GM23338 (cell line): ENCODE data around the gene ZNF331. TPM values are rescaled to one million over a fixed set of nuclear protein-coding genes. Genes with fewer than 3 reads are reported as not detected.

Experiments
- ATAC-seq: fragments of 200-7000 bp; cut with Tn5 transposase; 3 replicates; pipeline ENCODE4 v1.9.1; 2020
- DNase-seq: peaks from one replicate; pipeline ENCODE4 v3.0.0-alpha.2; 2015; ENCODE audit warnings: low spot score
- H2AFZ ChIP-seq: fragments of 200-600 bp; sonication (generic); 2 replicates; pipeline ENCODE4 v1.8.0; 2016; ENCODE audit warnings: antibody characterized with exemption, mild to moderate bottlenecking, moderate library complexity
- H3F3A ChIP-seq: fragments of 200-600 bp; sonication (generic); replicated peaks from 2 replicates; pipeline ENCODE4 v1.8.0; 2017; ENCODE audit warnings: antibody characterized with exemption, mixed run types, low read depth
- H3K27ac ChIP-seq: fragments of 200-600 bp; sonication (generic); 2 replicates; pipeline ENCODE4 v1.6.1; 2016; ENCODE audit warnings: low read depth
- H3K27me3 ChIP-seq: fragments of 200-600 bp; sonication (generic); 2 replicates; pipeline ENCODE4 v1.8.0; 2016; ENCODE audit warnings: mild to moderate bottlenecking, mixed run types, moderate library complexity; ENCODE audit not compliant: insufficient read depth
- H3K36me3 ChIP-seq: fragments of 200-600 bp; sonication (generic); 2 replicates; pipeline ENCODE4 v1.8.0; 2016; ENCODE audit warnings: mild to moderate bottlenecking; ENCODE audit not compliant: insufficient read depth
- H3K4me1 ChIP-seq: fragments of 200-600 bp; sonication (generic); 2 replicates; pipeline ENCODE4 v1.8.0; 2016; ENCODE audit warnings: mild to moderate bottlenecking, moderate library complexity; ENCODE audit not compliant: insufficient read depth
- H3K4me2 ChIP-seq: fragments of 200-600 bp; sonication (generic); 2 replicates; pipeline ENCODE4 v1.7.1; 2017; ENCODE audit warnings: mixed run types
- H3K4me3 ChIP-seq: fragments of 200-600 bp; sonication (generic); 2 replicates; pipeline ENCODE4 v1.6.1; 2016; ENCODE audit warnings: mixed run types
- H3K79me2 ChIP-seq: fragments of 200-600 bp; sonication (generic); replicated peaks from 2 replicates; pipeline ENCODE4 v1.8.0; 2017; ENCODE audit warnings: mild to moderate bottlenecking; ENCODE audit not compliant: insufficient read depth
- H3K9me2 ChIP-seq: fragments of 200-600 bp; sonication (generic); 2 replicates; pipeline ENCODE4 v1.8.0; 2017; ENCODE audit not compliant: insufficient read depth
- H4K20me1 ChIP-seq: fragments of 200-600 bp; sonication (generic); replicated peaks from 2 replicates; pipeline ENCODE4 v1.8.0; 2017; ENCODE audit warnings: mild to moderate bottlenecking; ENCODE audit not compliant: insufficient read depth
- H3K27ac Mint-ChIP-seq: 2 replicates; pipeline ENCODE4 v1.8.0; 2020; ENCODE audit warnings: inconsistent platforms, mild to moderate bottlenecking, moderate library complexity, mixed read lengths
- H3K27me3 Mint-ChIP-seq: 3 replicates; pipeline ENCODE4 v1.8.0; 2022; ENCODE audit warnings: low read depth, mild to moderate bottlenecking, moderate library complexity, mixed read lengths, inconsistent platforms; ENCODE audit not compliant: insufficient read depth, poor library complexity
- H3K36me3 Mint-ChIP-seq: 3 replicates; pipeline ENCODE4 v1.8.0; 2021; ENCODE audit warnings: low read depth, mild to moderate bottlenecking, inconsistent platforms, moderate library complexity, mixed read lengths
- H3K4me1 Mint-ChIP-seq: 3 replicates; pipeline ENCODE4 v1.8.0; 2020; ENCODE audit warnings: mild to moderate bottlenecking, inconsistent platforms, mixed read lengths
- H3K4me3 Mint-ChIP-seq: 3 replicates; pipeline ENCODE4 v1.8.0; 2021; ENCODE audit warnings: moderate library complexity, mild to moderate bottlenecking, inconsistent platforms, mixed read lengths
- H3K9me3 Mint-ChIP-seq: 3 replicates; pipeline ENCODE4 v1.8.0; 2020; ENCODE audit warnings: moderate library complexity, mild to moderate bottlenecking, inconsistent platforms, mixed read lengths
- CREB1 ChIP-seq: fragments of 250-450 bp; sonication (Bioruptor Pico); IDR thresholded peaks from 2 replicates; pipeline ENCODE4 v1.5.0; 2020; ENCODE audit warnings: low read depth, mild to moderate bottlenecking, moderate library complexity
- EZH2 ChIP-seq: fragments of 200-600 bp; sonication (generic); IDR thresholded peaks from one replicate; pipeline ENCODE4 v1.8.0; 2017; ENCODE audit warnings: antibody characterized with exemption, mild to moderate bottlenecking, low read depth; ENCODE audit not compliant: unreplicated experiment
- JUNB ChIP-seq: IDR thresholded peaks from one replicate; pipeline ENCODE4 v1.6.1; 2016; ENCODE audit warnings: antibody characterized with exemption; ENCODE audit not compliant: unreplicated experiment
- ZNF114 ChIP-seq: fragments of 250-450 bp; sonication (Bioruptor Pico); IDR thresholded peaks from 2 replicates; pipeline ENCODE4 v1.5.0; 2020; ENCODE audit warnings: mild to moderate bottlenecking, moderate library complexity
- polyA plus RNA-seq: library from polyadenylated mRNA; unstranded; fragments of >200 nt; fragmentation: Nextera tagmentation; extraction: Ambion mirVana; gene quantifications from 2 replicates; pipeline ENCODE4 v1.2.1, GENCODE V29; 2016
- total RNA-seq: library from RNA; depleted of rRNA; stranded (reverse); fragments of >200 nt; shearing (Covaris generic); gene quantifications from 2 replicates; pipeline ENCODE4 v1.2.3, GENCODE V29; 2014
- TF ChIP-seq, protein P1 (sequence below): fragments of 250-450 bp; sonication (Bioruptor Pico); IDR thresholded peaks from 2 replicates; pipeline ENCODE4 v1.5.0; 2020; ENCODE audit warnings: mild to moderate bottlenecking, moderate library complexity
- TF ChIP-seq, protein P2 (sequence below), 2 experiments: fragments of 200-600 bp in 1 of 2; sonication (generic) in 1 of 2; conservative IDR thresholded peaks; 2 replicates each; pipeline versions ENCODE4 v1.5.1 to v1.6.1; 2016 to 2017; ENCODE audit warnings: antibody characterized with exemption in 2 of 2, low read depth in 2 of 2, mild to moderate bottlenecking in 2 of 2, moderate library complexity in 1 of 2
- TF ChIP-seq, protein P3 (sequence below): IDR thresholded peaks from one replicate; pipeline ENCODE4 v1.6.1; 2018; ENCODE audit warnings: antibody characterized with exemption; ENCODE audit not compliant: unreplicated experiment

Gene ZNF331
- total and polyA plus RNA-seq, 2 experiments from 2014 or later = 36.2 to 46.5 TPM

DNA sequence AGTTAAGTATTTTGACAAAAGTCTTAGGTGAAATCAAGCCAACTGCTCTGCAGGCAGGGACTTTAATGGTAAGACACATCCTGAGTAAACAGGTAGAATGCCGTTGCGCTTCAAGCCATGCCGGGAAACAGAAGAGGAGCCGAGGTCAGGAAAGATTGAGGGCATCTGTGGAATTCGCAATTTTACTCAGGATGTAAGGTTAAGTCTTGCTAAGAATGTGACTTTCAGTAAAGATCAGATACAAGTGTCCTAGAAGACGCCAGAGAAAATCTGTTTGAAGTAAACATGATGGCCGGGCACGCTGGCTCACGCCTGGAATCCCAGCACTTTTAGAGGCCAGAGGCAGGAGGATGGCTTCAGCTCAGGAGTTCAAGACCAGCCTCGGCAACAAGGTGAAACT, 60.4 kb downstream of the ZNF331 start:
- H3K4me2 ChIP-seq = no peak overlapping the region
- H3K27me3 ChIP-seq = no peaks in the 10 kb centered on the region
- Mint-ChIP-seq H3K4me1 (peaks cover 25% of the 10 kb centered on the region), H3K27me3 (peaks cover 12% of the 10 kb centered on the region), H3K27ac (no peak overlapping the region; the same call in 1 of the 2 replicates), H3K9me3 (peaks cover 8% of the 10 kb centered on the region; the same call in 1 of the 3 replicates), H3K4me3 (no peak overlapping the region), H3K36me3 (no peaks in the 10 kb centered on the region)
- ATAC-seq = no peak
- no peaks in the 10 kb centered on the region; the same call in 1 of the 2 replicates for H3K79me2 ChIP-seq
- no peaks in the 10 kb centered on the region for H4K20me1 ChIP-seq
- no peaks in the 10 kb centered on the region; the same call in 1 of the 2 replicates for H3K9me2 ChIP-seq
- TF ChIP-seq, protein P1, sequence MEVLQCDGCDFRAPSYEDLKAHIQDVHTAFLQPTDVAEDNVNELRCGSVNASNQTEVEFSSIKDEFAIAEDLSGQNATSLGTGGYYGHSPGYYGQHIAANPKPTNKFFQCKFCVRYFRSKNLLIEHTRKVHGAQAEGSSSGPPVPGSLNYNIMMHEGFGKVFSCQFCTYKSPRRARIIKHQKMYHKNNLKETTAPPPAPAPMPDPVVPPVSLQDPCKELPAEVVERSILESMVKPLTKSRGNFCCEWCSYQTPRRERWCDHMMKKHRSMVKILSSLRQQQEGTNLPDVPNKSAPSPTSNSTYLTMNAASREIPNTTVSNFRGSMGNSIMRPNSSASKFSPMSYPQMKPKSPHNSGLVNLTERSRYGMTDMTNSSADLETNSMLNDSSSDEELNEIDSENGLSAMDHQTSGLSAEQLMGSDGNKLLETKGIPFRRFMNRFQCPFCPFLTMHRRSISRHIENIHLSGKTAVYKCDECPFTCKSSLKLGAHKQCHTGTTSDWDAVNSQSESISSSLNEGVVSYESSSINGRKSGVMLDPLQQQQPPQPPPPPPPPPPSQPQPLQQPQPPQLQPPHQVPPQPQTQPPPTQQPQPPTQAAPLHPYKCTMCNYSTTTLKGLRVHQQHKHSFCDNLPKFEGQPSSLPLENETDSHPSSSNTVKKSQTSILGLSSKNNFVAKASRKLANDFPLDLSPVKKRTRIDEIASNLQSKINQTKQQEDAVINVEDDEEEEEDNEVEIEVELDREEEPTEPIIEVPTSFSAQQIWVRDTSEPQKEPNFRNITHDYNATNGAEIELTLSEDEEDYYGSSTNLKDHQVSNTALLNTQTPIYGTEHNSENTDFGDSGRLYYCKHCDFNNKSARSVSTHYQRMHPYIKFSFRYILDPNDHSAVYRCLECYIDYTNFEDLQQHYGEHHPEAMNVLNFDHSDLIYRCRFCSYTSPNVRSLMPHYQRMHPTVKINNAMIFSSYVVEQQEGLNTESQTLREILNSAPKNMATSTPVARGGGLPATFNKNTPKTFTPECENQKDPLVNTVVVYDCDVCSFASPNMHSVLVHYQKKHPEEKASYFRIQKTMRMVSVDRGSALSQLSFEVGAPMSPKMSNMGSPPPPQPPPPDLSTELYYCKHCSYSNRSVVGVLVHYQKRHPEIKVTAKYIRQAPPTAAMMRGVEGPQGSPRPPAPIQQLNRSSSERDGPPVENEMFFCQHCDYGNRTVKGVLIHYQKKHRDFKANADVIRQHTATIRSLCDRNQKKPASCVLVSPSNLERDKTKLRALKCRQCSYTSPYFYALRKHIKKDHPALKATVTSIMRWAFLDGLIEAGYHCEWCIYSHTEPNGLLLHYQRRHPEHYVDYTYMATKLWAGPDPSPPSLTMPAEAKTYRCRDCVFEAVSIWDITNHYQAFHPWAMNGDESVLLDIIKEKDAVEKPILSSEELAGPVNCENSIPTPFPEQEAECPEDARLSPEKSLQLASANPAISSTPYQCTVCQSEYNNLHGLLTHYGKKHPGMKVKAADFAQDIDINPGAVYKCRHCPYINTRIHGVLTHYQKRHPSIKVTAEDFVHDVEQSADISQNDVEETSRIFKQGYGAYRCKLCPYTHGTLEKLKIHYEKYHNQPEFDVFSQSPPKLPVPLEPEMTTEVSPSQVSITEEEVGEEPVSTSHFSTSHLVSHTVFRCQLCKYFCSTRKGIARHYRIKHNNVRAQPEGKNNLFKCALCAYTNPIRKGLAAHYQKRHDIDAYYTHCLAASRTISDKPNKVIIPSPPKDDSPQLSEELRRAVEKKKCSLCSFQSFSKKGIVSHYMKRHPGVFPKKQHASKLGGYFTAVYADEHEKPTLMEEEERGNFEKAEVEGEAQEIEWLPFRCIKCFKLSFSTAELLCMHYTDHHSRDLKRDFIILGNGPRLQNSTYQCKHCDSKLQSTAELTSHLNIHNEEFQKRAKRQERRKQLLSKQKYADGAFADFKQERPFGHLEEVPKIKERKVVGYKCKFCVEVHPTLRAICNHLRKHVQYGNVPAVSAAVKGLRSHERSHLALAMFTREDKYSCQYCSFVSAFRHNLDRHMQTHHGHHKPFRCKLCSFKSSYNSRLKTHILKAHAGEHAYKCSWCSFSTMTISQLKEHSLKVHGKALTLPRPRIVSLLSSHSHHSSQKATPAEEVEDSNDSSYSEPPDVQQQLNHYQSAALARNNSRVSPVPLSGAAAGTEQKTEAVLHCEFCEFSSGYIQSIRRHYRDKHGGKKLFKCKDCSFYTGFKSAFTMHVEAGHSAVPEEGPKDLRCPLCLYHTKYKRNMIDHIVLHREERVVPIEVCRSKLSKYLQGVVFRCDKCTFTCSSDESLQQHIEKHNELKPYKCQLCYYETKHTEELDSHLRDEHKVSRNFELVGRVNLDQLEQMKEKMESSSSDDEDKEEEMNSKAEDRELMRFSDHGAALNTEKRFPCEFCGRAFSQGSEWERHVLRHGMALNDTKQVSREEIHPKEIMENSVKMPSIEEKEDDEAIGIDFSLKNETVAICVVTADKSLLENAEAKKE (CRISPR knock-in tag) = no peak
- TF ChIP-seq, protein P2, sequence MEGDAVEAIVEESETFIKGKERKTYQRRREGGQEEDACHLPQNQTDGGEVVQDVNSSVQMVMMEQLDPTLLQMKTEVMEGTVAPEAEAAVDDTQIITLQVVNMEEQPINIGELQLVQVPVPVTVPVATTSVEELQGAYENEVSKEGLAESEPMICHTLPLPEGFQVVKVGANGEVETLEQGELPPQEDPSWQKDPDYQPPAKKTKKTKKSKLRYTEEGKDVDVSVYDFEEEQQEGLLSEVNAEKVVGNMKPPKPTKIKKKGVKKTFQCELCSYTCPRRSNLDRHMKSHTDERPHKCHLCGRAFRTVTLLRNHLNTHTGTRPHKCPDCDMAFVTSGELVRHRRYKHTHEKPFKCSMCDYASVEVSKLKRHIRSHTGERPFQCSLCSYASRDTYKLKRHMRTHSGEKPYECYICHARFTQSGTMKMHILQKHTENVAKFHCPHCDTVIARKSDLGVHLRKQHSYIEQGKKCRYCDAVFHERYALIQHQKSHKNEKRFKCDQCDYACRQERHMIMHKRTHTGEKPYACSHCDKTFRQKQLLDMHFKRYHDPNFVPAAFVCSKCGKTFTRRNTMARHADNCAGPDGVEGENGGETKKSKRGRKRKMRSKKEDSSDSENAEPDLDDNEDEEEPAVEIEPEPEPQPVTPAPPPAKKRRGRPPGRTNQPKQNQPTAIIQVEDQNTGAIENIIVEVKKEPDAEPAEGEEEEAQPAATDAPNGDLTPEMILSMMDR (conservative IDR thresholded peaks at IDR 0.05; ENCODE audit: low read depth in 2 of 2) = no peak
- TF ChIP-seq EZH2 (no peak), ZNF114 (CRISPR knock-in tag) (no peak), CREB1 (CRISPR knock-in tag) (no peak), JUNB (no peak)
- TF ChIP-seq, protein P3, sequence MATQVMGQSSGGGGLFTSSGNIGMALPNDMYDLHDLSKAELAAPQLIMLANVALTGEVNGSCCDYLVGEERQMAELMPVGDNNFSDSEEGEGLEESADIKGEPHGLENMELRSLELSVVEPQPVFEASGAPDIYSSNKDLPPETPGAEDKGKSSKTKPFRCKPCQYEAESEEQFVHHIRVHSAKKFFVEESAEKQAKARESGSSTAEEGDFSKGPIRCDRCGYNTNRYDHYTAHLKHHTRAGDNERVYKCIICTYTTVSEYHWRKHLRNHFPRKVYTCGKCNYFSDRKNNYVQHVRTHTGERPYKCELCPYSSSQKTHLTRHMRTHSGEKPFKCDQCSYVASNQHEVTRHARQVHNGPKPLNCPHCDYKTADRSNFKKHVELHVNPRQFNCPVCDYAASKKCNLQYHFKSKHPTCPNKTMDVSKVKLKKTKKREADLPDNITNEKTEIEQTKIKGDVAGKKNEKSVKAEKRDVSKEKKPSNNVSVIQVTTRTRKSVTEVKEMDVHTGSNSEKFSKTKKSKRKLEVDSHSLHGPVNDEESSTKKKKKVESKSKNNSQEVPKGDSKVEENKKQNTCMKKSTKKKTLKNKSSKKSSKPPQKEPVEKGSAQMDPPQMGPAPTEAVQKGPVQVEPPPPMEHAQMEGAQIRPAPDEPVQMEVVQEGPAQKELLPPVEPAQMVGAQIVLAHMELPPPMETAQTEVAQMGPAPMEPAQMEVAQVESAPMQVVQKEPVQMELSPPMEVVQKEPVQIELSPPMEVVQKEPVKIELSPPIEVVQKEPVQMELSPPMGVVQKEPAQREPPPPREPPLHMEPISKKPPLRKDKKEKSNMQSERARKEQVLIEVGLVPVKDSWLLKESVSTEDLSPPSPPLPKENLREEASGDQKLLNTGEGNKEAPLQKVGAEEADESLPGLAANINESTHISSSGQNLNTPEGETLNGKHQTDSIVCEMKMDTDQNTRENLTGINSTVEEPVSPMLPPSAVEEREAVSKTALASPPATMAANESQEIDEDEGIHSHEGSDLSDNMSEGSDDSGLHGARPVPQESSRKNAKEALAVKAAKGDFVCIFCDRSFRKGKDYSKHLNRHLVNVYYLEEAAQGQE = no peak
- peaks cover 39% of the 10 kb centered on the region for H3F3A ChIP-seq
- no peaks in the 10 kb centered on the region for H3K36me3 ChIP-seq
- peak overlapping the region; percentile 99 for H3K27ac ChIP-seq
- H2AFZ ChIP-seq = no peak overlapping the region
- no peak for DNase-seq
- no peak overlapping the region for H3K4me3 ChIP-seq
- peaks cover 20% of the 10 kb centered on the region for H3K4me1 ChIP-seq
